Activated CD4-positive, CD25-positive, alpha-beta regulatory T cell (primary cell): ENCODE measurements around the gene TP63.
"Not testable (repeated sequence)": the region's sequence is repeated elsewhere in the genome, so short reads cannot be mapped to it uniquely, and the experiment has no call there.

Experiments
- DNase-seq, 4 experiments: peaks; one replicate each; lab custom pipeline; 2025; lab: John Stamatoyannopoulos, UW

The TP63 gene

GRCh38 chr3:189631373-189631408 lies at the start of gene TP63:
Gene TP63, plus strand, starts transcription at chr3:189631389. Its CDS starts 127 bp downstream, at chr3:189631516.
- no peak for DNase-seq

- DNase-seq: no peak
Observed at GRCh38 chr3:189582179-189582578, 49.0 kb upstream of the TP63 start.

DNA sequence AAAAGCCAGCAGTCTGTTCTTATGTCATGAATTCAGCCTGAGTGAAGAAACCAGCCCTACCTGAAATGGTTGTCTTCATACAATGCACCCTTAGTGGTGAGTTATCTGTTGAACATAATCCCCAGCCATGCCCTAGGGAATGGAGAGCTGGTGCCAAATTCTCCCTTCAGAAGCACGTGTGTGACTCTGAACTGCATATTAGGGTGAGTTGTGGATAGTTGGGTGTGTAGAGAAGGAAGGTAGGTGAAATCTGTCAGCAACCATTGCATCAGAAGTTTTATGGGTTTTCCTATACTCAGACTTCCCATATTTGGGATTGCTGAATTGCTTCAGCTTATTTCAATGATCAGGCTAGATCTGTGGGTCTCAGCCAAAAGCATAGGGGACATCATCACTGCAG lies 46.5 kb upstream of the TP63 start:
- DNase-seq: no peak

GRCh38 chr3:189586941-189587663 lies 44.1 kb upstream of the TP63 start:
- no peak for DNase-seq

GRCh38 chr3:189587664-189588040 lies 43.5 kb upstream of the TP63 start:
- DNase-seq: no peak

GRCh38 chr3:189588070-189588469 lies 43.1 kb upstream of the TP63 start:
- DNase-seq: no peak

GRCh38 chr3:189588475-189589178 lies 42.6 kb upstream of the TP63 start:
- DNase-seq: no peak

- no peak for DNase-seq
Observed at GRCh38 chr3:189589179-189589569, 42.0 kb upstream of the TP63 start.

DNA sequence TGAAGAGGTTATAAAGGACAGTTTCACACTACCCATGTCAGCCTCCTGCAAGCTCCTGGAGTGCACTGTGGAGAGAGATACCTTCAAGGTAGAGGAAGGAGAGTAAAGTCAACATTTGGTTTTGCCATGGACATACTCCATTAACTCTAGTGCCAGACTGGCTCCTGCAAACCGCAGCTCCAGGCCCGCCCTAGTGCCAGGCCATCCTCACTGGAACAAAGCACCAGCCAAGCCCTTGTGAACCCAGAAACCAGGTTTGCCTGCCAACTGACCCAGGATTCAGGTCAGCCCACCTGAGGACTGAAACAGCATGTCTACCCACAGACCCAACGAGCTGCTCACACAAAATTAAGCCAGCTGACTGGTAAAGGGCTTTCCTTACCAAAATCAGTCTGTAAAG lies 41.0 kb upstream of the TP63 start:
- no peak for DNase-seq

DNA sequence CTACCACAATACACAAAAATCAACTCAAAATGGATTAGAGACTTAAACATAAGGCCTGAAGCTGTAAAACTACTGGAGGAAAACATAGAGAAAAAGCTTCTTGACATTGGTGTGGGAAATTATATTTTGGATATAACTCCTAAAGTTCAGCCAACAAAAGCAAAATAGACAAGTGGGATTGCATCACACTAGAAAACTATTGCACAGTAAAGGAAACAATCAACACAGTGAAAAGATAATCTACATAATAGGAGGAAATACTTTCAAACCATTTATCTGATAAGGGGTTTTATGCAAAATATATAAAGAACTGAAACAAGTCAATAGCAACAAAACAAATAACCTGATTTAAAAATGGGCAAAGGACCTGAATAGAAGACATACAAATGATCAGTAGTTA lies 37.6 kb upstream of the TP63 start:
- no peak for DNase-seq

- DNase-seq: not testable (repeated sequence)
Observed at GRCh38 chr3:189596078-189596979, 34.9 kb upstream of the TP63 start.

DNA sequence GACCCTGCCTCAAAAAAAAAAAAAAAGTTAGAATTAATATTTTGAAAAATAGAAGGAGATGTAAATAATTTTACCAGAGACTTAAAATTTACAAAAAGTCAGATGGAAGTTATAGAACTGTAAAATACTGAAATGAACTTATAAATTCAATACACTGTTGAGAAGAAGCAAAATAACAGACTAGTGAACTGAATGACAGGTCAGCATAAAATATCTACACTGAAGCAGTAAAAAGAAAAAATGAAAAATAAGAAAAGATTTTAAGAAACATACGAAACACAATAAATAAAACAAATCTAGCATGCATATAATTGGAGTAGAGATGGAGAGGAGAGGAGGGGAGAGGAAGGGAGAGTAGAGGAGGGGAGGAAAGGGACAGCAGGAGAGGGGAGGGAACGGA lies 33.3 kb upstream of the TP63 start:
- no peak for DNase-seq

DNA sequence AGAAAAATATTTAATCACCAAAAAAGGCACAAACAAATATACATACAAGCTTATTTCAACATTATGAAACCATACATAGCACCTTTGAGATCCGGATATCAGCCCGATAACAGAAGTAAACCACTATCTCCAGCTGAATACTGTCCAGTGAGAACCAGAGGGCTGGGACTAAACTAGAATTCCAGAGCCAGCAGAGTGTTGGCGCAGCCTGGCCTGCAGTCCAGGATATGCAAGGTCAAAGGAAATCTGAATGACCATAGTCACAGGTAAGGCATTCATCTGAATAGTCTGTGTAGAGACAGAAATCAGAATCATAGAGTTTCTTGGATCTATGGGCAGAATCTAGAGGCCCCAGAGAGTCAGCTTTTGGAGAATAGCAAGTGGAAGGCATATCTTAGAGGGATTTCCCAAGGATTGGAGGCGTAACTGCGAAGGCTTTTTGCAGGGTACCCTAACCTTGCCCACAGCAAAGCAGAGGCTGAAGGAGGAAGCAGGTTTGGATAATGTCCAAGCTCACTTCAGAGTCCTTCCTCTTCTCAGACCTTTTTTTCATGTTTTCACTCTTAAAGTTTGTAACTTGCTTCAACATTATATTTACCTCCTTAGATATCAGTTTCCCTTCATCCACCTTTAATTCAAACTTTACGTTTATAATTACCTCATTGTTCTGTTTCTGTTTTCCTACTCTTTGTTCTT lies 32.5 kb upstream of the TP63 start:
- no peak for DNase-seq

- no peak for DNase-seq
Observed at GRCh38 chr3:189602471-189602870, 28.7 kb upstream of the TP63 start.

DNA sequence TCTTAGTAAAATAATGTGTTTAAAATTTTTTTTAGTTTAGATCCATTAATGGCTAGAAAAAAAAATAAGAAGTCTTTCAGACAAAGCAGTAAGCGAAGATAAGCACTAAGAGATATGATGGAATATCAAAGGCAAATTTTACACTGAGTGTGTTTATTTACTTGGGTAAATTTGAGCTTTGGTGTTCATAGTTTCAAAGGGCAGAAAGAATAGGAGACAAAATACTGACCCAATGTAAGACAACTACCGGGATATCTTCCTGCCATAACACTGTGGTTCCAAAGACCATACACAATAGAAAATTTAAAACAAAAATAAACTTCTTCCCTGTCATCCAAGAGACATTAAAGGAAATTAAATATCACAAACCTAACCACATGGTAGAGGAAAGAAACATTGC lies 25.5 kb upstream of the TP63 start:
- no peak for DNase-seq

DNA sequence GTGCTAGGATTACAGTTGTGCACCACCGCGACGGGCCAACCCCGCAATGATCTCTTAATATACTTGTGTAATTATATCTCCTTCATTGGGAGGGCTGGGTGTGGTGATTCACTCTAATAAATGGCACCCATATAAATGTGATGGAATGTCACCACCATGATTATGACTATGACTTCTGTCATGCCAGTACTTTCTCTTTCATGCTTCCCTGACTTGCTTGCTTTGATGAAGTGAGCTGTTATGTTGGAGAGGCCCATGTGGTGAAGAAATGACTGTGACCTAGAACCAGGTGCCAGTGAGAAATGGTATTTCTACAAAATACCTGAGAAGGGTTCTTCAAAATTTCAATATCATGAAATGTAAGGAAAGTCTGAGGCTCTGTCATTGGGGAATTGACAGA lies 24.4 kb upstream of the TP63 start:
- DNase-seq: no peak

DNA sequence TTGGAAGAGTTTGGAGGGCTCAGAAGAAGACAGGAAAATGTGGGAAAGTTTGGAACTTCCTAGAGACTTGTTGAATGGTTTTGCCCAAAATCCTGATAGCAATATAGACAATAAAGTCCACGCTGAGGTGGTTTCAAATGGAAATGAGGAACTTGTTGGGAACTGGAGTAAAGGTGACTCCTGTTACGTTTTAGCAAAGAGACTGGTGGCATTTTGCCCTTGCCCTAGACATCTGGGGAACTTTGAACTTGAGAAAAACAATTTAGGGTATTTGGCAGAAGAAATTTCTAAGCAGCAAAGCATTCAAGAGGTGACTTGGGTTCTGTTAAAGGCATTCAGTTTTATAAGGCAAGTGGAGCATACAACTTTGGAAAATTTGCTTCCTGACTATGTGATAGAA lies 18.5 kb upstream of the TP63 start:
- DNase-seq: not testable (repeated sequence)

DNA sequence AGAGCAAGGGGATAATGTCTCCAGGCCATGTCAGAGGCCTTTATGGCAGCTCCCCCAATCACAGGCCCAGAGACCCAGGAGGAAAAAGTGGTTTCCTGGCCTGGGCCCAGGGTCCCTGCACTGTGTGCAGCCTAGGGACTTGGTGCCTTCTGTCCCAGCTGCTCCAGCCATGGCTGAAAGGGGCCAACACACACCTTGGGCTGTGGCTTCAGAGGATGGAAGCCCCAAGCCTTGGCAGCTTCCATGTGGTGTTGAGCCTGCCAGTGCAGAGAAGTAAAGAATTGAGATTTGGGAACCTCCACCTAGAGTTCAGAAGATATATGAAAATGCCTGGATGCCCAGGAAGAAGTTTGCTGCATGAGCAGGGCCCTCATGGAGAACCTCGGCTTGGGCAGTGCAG lies 18.1 kb upstream of the TP63 start:
- no peak for DNase-seq

- no peak for DNase-seq
Observed at GRCh38 chr3:189621948-189622603, 9.1 kb upstream of the TP63 start.

GRCh38 chr3:189622629-189623028 lies 8.6 kb upstream of the TP63 start:
- no peak for DNase-seq

GRCh38 chr3:189624130-189624529 lies 7.1 kb upstream of the TP63 start:
- DNase-seq: no peak

GRCh38 chr3:189625071-189625470 lies 6.1 kb upstream of the TP63 start:
- no peak for DNase-seq
